ENCODE measurements around the gene MAPKAP1.

MAPKAP1 gene

GRCh38 chr9:125525921-125526631, 180.9 kb downstream of the MAPKAP1 start:
- DNase-seq = no peak

GRCh38 chr9:125524583-125525355, 182.2 kb downstream of the MAPKAP1 start:
- DNase-seq = no peak
- H3K27ac ChIP-seq (ENCODE audit: low read length) = no peak overlapping the region
- H3K36me3 ChIP-seq (ENCODE audit: insufficient read depth, low read length) = no peaks in the 10 kb centered on the region
- TF ChIP-seq EZH2 (IDR thresholded peaks at IDR 0.05; ENCODE audit: borderline replicate concordance, low read depth, low read length, severe bottlenecking) = no peak
- TF ChIP-seq CTCF (IDR thresholded peaks at IDR 0.05; ENCODE audit: borderline replicate concordance, extremely low read depth, low read length, poor library complexity, severe bottlenecking) = no peak
- H3K27me3 ChIP-seq (ENCODE audit: insufficient read depth, low read length, poor library complexity) = no peaks in the 10 kb centered on the region
- H3K79me2 ChIP-seq (ENCODE audit: insufficient read depth, low read length) = no peaks in the 10 kb centered on the region
- H3K4me3 ChIP-seq (ENCODE audit: low read depth in 1 of 2, low read length in 2 of 2) = no peak overlapping the region
- H3K4me1 ChIP-seq (ENCODE audit: insufficient read depth, low read length) = peaks cover 17% of the 10 kb centered on the region
- H4K20me1 ChIP-seq (ENCODE audit: insufficient read depth, low read length) = no peaks in the 10 kb centered on the region
- no peak overlapping the region for H3K4me2 ChIP-seq (ENCODE audit: insufficient read depth, low read length)
- no peaks in the 10 kb centered on the region for H3K9me3 ChIP-seq (ENCODE audit: insufficient read depth, low read length, severe bottlenecking)
- no peak for ATAC-seq (ENCODE audit: insufficient read depth, low read depth)
- no peak overlapping the region for H3K9ac ChIP-seq (ENCODE audit: low read depth, low read length)
- no peak overlapping the region for H2AFZ ChIP-seq (ENCODE audit: low read depth, low read length)

More at GRCh38 chr9:125525921-125526631, 180.9 kb downstream of the MAPKAP1 start:
- Histone ChIP-seq H3K79me2 (ENCODE audit: insufficient read depth, low read length) (no peaks in the 10 kb centered on the region), H4K20me1 (ENCODE audit: insufficient read depth, low read length) (no peaks in the 10 kb centered on the region), H3K27ac (ENCODE audit: low read length) (no peak overlapping the region), H3K9me3 (ENCODE audit: insufficient read depth, low read length, severe bottlenecking) (no peaks in the 10 kb centered on the region), H3K36me3 (ENCODE audit: insufficient read depth, low read length) (no peaks in the 10 kb centered on the region), H3K9ac (ENCODE audit: low read depth, low read length) (no peak overlapping the region), H3K4me1 (ENCODE audit: insufficient read depth, low read length) (peaks cover 17% of the 10 kb centered on the region), H2AFZ (ENCODE audit: low read depth, low read length) (no peak overlapping the region), H3K4me2 (ENCODE audit: insufficient read depth, low read length) (no peak overlapping the region), H3K27me3 (ENCODE audit: insufficient read depth, low read length, poor library complexity) (no peaks in the 10 kb centered on the region), H3K4me3 (ENCODE audit: low read depth in 1 of 2, low read length in 2 of 2) (no peak overlapping the region)
- ATAC-seq (ENCODE audit: insufficient read depth, low read depth) = no peak
- TF ChIP-seq EZH2 (IDR thresholded peaks at IDR 0.05; ENCODE audit: borderline replicate concordance, low read depth, low read length, severe bottlenecking) = no peak
- TF ChIP-seq CTCF (IDR thresholded peaks at IDR 0.05; ENCODE audit: borderline replicate concordance, extremely low read depth, low read length, poor library complexity, severe bottlenecking) = no peak

- H3K4me3 ChIP-seq (ENCODE audit: low read depth in 1 of 2, low read length in 2 of 2) = no peak overlapping the region
- no peak overlapping the region for H3K9ac ChIP-seq (ENCODE audit: low read depth, low read length)
- no peak overlapping the region for H3K4me2 ChIP-seq (ENCODE audit: insufficient read depth, low read length)
- TF ChIP-seq EZH2 (IDR thresholded peaks at IDR 0.05; ENCODE audit: borderline replicate concordance, low read depth, low read length, severe bottlenecking) = no peak
- no peaks in the 10 kb centered on the region for H3K36me3 ChIP-seq (ENCODE audit: insufficient read depth, low read length)
- peaks cover 17% of the 10 kb centered on the region for H3K4me1 ChIP-seq (ENCODE audit: insufficient read depth, low read length)
- ATAC-seq (ENCODE audit: insufficient read depth, low read depth) (no peak), DNase-seq (no peak)
- H2AFZ ChIP-seq (ENCODE audit: low read depth, low read length) = no peak overlapping the region
- no peaks in the 10 kb centered on the region for H4K20me1 ChIP-seq (ENCODE audit: insufficient read depth, low read length)
- H3K9me3 ChIP-seq (ENCODE audit: insufficient read depth, low read length, severe bottlenecking) = no peaks in the 10 kb centered on the region
- H3K27ac ChIP-seq (ENCODE audit: low read length) = no peak overlapping the region
- H3K27me3 ChIP-seq (ENCODE audit: insufficient read depth, low read length, poor library complexity) = no peaks in the 10 kb centered on the region
- H3K79me2 ChIP-seq (ENCODE audit: insufficient read depth, low read length) = no peaks in the 10 kb centered on the region
Observed at GRCh38 chr9:125523681-125524080, 183.3 kb downstream of the MAPKAP1 start.

GRCh38 chr9:125522328-125522725, 184.7 kb downstream of the MAPKAP1 start:
- Histone ChIP-seq H3K4me1 (ENCODE audit: insufficient read depth, low read length) (peaks cover 17% of the 10 kb centered on the region), H3K9me3 (ENCODE audit: insufficient read depth, low read length, severe bottlenecking) (no peaks in the 10 kb centered on the region), H3K36me3 (ENCODE audit: insufficient read depth, low read length) (no peaks in the 10 kb centered on the region; the same call in 1 of the 2 replicates), H3K4me3 (ENCODE audit: low read depth in 1 of 2, low read length in 2 of 2) (no peak overlapping the region), H3K4me2 (ENCODE audit: insufficient read depth, low read length) (no peak overlapping the region), H3K27me3 (ENCODE audit: insufficient read depth, low read length, poor library complexity) (no peaks in the 10 kb centered on the region), H3K27ac (ENCODE audit: low read length) (peak overlapping the region; percentile 49; the same call in 1 of the 2 replicates), H3K79me2 (ENCODE audit: insufficient read depth, low read length) (no peaks in the 10 kb centered on the region), H3K9ac (ENCODE audit: low read depth, low read length) (no peak overlapping the region), H2AFZ (ENCODE audit: low read depth, low read length) (no peak overlapping the region), H4K20me1 (ENCODE audit: insufficient read depth, low read length) (no peaks in the 10 kb centered on the region)
- TF ChIP-seq CTCF (IDR thresholded peaks at IDR 0.05; ENCODE audit: borderline replicate concordance, extremely low read depth, low read length, poor library complexity, severe bottlenecking) (no peak), EZH2 (IDR thresholded peaks at IDR 0.05; ENCODE audit: borderline replicate concordance, low read depth, low read length, severe bottlenecking) (no peak)
- ATAC-seq (ENCODE audit: insufficient read depth, low read depth) (no peak), DNase-seq (no peak)

All from DND-41 (cell line).